Measurements from ENCODE around the gene OGA.

Gene OGA

DNA sequence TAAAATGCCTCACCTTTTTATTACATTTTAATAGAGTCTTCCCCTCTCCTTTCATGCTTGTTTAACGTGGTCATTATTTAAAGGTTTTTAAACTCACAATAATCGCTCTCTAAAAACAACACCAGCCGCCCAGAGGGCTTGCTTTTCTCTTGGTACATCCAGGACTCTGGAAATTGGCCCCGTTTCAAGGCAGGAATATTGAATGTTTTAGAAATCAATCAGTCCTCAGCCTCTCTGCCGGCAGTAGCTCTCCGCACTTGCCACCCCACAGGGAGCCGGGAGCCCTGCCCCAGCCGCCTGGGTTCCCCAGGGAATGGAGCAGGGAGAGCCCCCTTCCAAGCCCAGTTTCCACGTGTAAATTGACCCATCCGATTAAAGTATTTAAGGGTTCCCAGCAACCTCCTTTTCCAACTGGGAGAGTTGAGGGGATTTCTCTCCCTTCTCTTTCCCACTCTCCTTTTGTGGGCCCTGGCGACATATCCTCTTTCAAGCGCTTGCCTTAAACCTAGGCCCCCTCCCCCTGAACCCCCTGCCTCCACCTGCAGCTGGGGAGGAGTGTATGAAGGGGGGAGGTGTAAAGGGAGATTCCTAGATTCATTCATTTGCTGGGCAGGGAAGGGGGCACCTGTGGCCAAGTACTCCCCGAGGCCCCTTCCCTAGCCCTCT lies 44.2 kb downstream of the OGA start:
- no peak for DNase-seq

DNA sequence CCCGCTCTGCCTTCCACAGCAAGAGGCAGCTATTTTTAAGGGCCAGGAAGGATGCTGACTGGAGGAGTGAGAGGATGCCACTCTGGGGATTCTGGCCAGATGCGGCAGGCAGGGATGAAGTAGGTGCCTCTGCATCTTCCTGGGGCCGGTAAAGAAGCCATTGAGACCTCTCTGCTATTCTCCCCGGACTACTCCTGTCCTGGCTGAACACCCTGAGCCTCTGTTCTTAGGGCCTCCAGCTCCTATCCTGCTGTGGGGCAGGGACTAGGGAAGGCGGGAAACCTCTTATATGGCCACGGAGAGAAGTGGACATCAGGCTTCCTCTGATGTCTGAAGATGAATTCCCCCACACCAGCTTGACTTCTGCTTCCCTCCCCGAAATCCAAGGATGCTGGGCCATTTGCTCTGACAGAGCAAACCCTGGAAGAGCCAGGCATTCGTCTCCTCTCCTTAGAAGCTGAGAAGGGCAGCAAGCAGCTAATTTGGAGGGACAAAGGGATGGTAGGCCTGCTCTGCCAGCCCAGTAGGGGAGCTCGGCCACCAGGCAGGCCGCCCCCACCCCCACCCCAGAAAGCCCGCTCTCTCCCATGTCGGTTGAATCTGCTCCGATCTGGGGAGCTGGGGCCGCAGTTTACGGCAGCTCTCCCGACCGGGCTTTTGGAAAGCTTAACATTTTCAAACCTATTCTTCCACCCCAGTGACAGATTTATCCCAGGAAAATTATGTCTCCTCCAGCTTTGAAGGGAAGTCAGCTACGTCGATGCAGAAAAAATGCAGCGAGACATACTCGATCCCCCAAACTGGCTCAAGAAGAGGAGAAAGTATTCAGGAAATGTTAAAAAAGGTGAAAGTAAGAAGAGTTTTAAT lies 45.1 kb downstream of the OGA start:
- no peak for DNase-seq

DNA sequence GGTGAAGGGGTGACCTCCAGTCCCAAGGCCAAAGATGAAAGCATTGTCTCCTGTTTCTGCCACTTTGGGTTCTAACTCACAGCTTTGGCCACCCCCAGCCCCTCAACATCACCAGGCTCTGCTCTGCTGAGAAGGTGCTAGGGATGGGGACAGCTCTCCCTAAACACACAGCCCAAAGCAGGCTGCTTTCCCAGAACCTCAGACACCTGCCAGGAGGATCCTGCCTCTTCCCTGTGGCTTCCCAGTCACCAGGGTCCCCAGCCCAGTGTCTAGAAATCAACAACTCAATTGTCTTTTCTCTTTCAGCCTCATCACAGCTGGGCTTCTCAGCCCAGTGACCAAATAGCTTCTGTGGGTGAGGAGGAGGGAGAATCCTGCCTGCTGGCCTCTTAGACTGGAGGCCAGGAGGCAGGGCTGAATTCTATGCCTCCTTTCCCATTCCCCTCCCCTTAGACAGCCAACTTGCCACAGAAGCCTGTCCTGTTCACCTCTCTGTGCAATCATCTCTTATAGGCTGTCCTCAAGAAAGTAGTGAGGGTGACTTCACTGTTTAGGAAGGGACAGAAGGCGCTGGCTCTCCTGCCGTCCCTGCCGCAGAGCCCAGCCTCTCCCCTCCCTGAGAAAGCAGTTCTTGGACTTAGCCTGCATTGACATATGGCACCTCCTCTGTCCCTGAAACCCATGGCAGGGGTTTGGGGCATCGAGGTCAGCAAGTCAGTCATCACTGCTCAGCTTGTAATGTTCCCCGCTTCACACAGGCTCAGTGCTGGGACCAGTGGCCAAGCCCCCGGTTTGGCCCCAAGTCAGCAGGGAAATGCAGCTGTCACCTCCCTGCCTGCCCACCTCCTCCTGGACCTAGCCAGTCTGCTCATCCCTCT lies 46.0 kb downstream of the OGA start:
- no peak for DNase-seq

- no peak for DNase-seq
These were observed 46.9 kb downstream of the OGA start for GRCh38 chr10:101771380-101771779.

DNA sequence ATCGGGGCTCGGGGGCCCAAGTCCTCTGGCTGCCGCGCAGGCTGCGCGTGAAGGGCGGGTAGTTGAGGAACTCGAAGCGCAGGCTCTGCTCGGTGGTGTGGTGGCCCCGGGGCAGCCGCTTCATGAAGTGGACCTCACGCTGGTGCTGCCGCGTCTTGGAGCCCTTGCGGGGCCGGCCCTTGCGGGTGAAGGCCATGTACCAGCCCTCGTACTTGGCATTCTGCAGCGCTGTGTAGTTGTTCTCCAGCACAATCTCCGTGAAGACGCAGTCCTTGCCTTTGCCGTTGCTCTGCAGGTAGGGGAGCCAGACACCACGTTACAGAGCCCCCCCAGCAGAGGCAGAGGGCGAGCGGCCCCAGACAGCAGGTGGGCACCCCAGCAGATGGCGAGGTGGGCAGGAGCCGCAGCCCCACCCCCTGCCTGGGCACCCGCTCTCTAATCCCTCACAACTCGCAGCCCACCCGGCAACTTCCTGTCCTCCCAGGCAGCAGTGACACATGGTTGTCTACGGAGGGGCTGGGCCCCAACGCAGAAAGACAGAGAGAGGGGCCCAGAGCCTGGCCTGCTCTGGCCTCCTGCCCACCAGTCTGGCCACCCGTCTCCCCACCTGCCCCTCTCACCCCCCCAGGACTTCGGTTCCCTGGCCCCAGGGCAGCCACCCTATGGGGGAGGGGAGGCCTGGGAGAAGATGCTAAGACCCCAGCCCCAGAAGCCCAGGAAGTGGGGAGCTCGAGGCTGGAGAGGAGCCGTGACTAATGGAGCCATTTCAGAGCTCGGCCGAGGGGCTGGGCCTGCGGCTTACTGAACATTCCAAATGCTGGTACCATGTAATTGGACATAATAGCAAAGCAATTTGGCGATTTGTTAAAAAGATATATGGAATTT lies 47.7 kb downstream of the OGA start:
- no peak for DNase-seq

GRCh38 chr10:101769541-101770180 lies 48.6 kb downstream of the OGA start:
- no peak for DNase-seq

- DNase-seq: no peak
These were observed 49.5 kb downstream of the OGA start for GRCh38 chr10:101768791-101769170.

DNA sequence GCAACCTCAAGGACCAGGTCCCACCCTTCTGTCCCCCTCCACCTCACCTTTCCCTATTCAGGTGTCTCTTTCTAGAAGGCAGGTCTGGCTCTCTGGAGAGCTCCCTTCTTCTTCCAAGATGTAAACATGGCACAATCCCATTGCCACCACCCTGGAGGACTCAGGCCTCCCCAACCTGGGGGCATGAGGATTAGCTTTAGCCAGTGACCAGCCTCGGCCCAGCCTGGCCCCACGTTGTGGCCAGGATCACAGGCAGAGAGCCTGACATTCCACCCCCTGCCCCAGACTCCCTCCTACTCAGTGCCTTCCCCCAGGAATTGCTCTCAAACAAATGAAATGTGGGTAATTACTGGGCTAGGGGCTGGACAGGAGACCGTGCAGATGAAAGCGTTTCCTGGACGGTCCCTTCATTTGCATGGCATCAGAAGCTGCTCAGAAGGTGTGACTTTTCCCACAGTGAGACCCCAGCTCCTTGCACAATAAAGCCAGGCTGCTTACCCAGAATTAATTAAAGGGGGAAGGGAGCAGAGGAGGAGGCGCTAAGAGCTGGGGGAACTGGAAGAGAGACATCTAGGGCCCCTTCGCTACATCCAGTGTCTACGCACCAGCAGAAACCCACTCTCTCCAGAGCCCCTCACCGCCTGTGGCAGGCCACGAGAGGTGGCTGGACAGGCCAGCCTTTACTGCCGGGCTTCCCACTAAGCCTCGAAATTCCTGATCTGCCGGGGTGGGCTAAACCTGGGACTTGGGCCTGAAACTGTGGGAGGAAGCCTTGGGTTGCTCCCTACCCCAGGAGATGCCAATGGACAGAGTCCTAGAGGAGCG lies 50.1 kb downstream of the OGA start:
- DNase-seq: no peak

DNA sequence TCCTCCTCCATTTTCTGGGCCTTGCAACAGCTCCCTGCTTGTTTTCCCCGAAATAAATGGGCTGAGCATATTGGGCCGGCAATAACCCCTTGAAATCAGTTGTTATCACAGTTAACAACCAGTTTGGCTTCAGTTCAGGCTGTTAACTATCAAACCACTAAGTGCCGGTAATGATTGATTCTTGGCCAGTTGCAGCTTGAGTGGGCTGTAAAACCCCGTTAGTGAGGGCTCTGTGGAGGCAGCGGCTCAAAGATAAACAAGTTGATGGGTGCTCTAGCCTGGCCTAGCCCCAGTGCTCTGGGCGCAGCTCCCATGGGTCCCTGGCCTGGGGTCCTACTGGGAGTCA lies 50.7 kb downstream of the OGA start:
- peak; percentile 82 for DNase-seq

GRCh38 chr10:101766753-101767599 lies 51.3 kb downstream of the OGA start:
- DNase-seq: no peak

DNA sequence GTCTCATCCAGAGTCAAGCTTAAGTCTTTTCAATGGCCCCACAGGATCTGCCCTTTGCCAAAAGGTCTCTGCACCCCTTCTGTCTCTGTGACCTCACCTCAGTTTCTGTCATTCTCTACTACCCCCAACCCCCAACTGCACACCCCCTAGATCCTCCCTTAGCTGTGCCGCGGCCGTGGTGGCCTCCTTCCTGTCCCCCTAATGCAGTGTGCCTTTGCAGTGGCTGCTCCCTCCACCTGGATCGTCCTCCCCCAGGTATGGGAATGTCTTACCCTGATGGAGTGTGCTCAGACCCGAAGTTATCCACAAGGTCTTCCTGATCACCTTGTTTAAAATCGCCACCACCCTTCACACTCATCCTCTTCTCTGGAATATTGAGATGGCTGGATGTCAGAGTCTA lies 51.9 kb downstream of the OGA start:
- DNase-seq: no peak

DNA sequence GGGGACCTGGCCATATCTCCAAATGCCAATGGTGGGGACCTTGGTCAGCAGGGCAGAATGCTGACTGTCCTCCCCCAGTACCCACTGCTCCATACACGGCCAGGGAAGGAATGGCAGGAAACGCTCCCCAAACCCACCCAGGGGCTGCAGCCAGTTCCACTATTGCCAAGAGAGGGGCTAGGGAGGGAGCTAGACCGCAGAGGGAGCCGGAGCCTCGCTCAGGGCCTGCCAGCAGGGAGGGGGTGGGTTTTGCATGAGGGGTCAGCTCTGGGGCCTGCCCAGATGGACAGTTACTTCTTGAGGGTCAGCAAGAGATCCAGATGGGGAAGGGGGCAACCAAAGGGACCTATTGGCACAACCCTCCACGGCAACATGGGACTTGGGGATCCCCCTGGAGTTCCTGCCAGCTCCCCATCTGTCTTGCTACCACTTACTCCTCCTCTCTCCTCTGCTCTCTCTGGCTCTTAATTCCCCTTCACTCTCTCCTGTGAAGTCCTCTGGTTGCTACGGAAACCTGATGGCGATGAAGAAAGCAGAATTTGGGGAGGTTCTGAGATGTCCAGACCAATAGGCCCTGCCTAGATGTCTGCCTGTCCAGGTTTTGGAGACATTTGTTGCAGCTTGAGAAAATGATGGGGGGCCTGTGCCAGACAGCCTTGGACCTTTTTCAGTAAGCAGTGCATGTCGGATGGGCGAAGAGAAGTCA lies 55.0 kb downstream of the OGA start:
- DNase-seq: no peak

DNA sequence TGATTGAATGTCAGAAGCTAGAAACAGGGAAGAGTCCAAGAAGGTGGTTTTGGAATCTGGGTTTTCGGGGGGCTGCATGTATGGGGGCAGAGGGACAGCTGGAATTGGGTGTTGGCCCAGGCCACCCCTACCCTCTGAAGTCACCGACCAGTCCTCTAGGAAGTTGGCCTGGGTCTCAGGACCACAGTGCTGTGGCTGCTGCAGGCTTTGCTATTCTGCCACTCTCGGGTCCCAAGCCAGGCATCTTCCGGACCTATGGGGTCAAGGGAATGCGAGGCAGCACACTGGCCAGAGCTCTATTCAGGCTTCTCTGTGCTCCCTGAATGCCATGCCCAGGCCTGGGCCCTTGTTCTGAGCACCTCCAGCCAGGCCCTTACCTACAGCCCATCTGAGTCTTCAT lies 55.5 kb downstream of the OGA start:
- DNase-seq: no peak

GRCh38 chr10:101761226-101761625 lies 57.0 kb downstream of the OGA start:
- no peak for DNase-seq

DNA sequence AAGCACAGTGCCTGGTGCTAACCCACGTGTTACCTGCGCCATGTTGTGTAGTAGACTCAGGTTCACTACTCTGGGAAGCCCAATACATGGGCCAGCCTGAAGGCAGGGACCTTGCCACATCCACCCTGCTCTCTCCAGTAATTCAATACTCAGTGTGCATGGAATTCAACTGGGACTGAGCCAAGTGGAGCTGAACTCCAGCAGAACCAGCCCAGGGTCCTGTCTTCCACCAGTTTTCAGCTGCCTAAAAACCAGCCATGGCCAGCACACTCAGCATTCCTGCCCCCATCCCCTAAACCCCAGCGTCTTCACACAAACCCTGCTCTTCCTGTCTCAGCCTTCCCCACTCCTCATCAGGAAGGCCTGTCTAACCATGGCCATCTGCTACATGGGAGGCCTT lies 57.7 kb downstream of the OGA start:
- DNase-seq: no peak

- no peak for DNase-seq
These were observed 58.7 kb downstream of the OGA start for GRCh38 chr10:101759309-101760247.

- DNase-seq: no peak
These were observed 59.4 kb downstream of the OGA start for GRCh38 chr10:101758858-101759257.

GRCh38 chr10:101752241-101752640 lies 66.0 kb downstream of the OGA start:
- no peak for DNase-seq

All from NCI-H1092 (cell line).